Measurements from ENCODE around the gene SLC10A7.

The SLC10A7 gene

DNA sequence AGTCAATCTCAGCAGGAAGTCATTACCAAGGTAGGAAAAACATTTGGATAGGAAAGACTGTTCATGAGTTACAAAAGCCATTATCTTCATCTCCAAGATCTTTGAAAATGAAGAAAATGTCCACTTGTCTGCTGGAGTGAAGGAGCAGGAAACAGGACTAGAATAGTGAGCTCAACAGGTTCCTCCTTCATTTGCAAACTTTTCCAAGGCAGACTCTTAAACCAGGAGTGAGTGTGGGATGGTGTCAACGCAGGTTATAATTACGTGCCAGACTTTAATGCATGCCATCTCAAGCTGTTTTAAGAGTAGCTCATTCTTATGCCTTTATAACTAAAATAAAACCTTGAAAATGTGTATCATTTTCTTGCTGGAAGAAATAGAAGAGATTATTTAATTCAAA, 310.9 kb downstream of the SLC10A7 start:
- DNase-seq (ENCODE audit: low spot score), result no peak

DNA sequence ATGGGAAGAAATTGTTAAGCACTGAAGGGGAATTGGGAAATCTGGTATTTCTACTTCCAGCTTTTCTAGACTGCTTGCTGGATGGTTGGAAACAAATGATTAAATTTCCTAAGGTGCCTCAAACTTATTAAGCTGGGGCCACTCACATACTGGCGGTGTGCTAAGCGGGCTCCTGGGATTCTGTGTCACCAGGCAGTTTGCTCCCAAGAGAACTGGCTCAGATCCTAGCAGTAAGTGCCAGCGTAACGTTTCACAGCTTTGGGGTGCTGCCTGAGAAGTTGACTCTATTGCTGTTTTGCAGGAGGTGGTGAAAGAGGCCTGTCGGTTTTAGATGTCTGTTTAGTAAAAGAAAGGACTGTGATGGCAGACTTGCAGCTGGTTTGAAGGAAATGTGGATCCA, 314.3 kb downstream of the SLC10A7 start:
- no peak for DNase-seq (ENCODE audit: low spot score)

Measured in AG08396 (cell line).